Panc1 (cell line): ENCODE measurements around the gene LRFN2.

Experiments
- POLR2AphosphoS5 ChIP-seq: IDR thresholded peaks from 2 replicates; pipeline ENCODE4 v1.6.1; 2012; ENCODE audit warnings: mild to moderate bottlenecking, low read depth, low read length, moderate library complexity
- TCF7L2 ChIP-seq: IDR thresholded peaks from 2 replicates; pipeline ENCODE4 v1.6.1; 2011; ENCODE audit warnings: mild to moderate bottlenecking, low read depth, low read length, inconsistent platforms
- TF ChIP-seq, protein P1 (sequence below): fragments of 450-650 bp; IDR thresholded peaks from 2 replicates; pipeline ENCODE4 v1.5.1; 2017; ENCODE audit warnings: mild to moderate bottlenecking

- TF ChIP-seq POLR2AphosphoS5 (no peak), TCF7L2 (no peak)
- TF ChIP-seq, protein P1, sequence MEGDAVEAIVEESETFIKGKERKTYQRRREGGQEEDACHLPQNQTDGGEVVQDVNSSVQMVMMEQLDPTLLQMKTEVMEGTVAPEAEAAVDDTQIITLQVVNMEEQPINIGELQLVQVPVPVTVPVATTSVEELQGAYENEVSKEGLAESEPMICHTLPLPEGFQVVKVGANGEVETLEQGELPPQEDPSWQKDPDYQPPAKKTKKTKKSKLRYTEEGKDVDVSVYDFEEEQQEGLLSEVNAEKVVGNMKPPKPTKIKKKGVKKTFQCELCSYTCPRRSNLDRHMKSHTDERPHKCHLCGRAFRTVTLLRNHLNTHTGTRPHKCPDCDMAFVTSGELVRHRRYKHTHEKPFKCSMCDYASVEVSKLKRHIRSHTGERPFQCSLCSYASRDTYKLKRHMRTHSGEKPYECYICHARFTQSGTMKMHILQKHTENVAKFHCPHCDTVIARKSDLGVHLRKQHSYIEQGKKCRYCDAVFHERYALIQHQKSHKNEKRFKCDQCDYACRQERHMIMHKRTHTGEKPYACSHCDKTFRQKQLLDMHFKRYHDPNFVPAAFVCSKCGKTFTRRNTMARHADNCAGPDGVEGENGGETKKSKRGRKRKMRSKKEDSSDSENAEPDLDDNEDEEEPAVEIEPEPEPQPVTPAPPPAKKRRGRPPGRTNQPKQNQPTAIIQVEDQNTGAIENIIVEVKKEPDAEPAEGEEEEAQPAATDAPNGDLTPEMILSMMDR: no peak
These were observed 197.9 kb downstream of the LRFN2 start for GRCh38 chr6:40389254-40389653.
